ENCODE data around the gene MGLL.

DNA sequence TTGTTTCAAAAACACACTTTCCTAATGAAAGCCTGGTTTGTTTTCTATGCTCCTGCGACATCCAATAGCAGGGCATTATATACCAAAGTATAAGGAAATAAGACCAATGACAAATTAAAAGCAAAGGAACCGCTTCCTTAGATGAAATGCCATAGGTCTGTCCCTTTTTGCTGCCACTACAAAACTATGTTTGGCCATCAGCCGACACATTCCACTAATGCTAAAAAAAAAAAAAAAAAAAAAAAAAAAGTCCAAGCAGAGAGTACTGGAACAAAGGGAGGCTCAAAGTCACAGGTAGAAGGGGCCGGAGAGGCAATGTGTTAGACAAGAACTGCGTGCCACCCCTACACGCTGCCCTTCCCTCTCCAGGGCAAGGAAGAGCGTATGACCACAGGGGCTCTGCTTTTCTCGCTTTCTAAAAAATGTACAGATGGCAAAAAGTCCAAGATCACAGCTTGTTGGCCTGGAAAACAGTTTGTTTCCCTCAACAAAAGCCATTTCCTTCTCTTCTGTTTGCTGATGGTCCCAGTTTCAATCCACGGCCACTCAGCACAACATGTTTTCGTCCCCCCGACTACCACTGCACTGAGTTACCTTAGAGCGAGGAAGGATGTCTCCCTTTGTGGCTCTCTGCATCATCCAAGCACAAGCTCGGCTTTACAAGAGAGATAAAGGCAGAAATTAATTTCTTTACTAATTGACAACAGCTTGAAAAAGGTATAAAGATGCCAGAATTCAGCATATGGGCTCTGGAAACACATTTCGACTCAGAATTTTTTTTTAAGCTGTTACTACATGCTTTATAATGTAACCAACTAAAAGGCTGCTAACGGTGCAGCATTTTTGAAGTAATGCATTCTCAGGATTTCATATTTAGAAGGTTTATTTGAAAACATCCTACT, 78.7 kb downstream of the MGLL start:
- no peak for TF ChIP-seq SP1 (IDR thresholded peaks at IDR 0.05; ENCODE audit: low read depth)
- TF ChIP-seq, protein P1, sequence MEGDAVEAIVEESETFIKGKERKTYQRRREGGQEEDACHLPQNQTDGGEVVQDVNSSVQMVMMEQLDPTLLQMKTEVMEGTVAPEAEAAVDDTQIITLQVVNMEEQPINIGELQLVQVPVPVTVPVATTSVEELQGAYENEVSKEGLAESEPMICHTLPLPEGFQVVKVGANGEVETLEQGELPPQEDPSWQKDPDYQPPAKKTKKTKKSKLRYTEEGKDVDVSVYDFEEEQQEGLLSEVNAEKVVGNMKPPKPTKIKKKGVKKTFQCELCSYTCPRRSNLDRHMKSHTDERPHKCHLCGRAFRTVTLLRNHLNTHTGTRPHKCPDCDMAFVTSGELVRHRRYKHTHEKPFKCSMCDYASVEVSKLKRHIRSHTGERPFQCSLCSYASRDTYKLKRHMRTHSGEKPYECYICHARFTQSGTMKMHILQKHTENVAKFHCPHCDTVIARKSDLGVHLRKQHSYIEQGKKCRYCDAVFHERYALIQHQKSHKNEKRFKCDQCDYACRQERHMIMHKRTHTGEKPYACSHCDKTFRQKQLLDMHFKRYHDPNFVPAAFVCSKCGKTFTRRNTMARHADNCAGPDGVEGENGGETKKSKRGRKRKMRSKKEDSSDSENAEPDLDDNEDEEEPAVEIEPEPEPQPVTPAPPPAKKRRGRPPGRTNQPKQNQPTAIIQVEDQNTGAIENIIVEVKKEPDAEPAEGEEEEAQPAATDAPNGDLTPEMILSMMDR (IDR thresholded peaks at IDR 0.05 in 2 of 3, conservative IDR thresholded peaks at IDR 0.05 in 1 of 3; ENCODE audit: borderline replicate concordance in 1 of 3, insufficient read depth in 1 of 3, low read depth in 2 of 3, low read length in 2 of 3) = no peak
